ENCODE results near the gene FLNB.

The FLNB gene

DNA sequence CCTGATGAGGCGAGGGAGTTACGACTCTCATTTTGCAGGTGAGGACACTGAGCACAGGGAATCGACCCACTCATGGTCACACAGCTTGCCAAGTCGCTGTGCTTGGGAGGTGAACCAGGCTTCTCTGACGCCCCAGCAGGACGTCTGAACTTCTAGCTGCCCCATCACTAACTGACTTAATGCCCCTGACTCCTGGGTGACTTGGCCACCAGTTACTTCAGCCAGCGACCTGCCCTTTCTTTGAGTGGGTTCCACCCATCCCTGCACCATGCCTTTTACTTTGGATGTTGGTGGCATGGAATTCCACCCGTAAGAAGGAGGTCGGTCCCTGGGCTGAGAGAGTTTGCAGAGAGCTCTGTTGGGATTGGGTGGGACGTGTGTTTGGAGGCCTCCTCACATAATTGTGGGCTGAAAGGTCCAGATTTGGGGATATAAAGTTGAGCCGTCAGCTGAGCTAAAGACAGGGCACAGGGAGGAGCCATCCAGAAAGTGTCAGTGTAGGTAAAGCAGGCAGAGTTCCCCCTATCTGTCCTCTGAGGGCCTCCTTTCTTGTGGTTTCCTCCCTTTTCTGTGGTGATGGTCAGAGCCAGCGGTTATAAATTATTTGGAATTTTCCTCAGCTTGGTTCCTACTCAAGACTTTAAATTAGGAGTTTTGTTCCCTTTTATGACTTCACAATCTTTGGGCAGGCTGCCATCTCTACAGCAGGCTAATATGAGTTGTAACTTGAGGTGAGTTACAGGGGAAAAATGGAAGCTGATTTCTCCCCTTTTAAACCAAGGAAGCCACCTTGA is 55.0 kb downstream of the FLNB start:
- TF ChIP-seq CTCF (IDR thresholded peaks at IDR 0.05): no peak
- no peak for DNase-seq (ENCODE audit: low spot score)
- H3K27ac ChIP-seq: peak overlapping the region; percentile 64 to 79
- no peak overlapping the region for H3K4me3 ChIP-seq

GRCh38 chr3:58064923-58065638 is 56.9 kb downstream of the FLNB start:
- DNase-seq (ENCODE audit: low spot score): no peak
- H3K4me3 ChIP-seq: no peak overlapping the region
- TF ChIP-seq CTCF (IDR thresholded peaks at IDR 0.05): no peak
- peak overlapping the region; percentile 64 to 76 for H3K27ac ChIP-seq

DNA sequence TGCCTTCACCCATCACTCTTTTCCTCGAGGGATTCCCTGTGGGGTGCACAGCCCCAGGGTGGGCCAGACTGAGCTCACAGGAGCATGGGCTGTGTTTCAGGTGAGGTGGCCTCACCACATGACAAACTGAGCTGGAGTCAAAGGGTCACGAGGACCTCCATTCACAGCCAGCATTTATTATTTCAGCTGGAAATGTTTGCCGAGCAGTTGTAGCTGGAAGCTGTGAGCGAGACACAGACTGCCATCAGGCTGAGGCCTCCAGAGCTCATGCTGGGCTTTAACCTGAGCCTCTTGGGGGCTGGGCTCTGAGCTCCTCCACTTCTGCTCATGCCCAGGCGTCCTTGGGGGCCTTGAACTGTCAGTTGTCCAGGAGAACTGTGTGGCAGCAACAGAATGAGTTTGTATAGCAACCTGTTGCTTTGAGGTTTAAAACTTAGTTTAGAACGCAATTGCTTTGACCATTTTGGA is 57.5 kb downstream of the FLNB start:
- Histone ChIP-seq H3K4me3 (no peak overlapping the region), H3K27ac (peak overlapping the region; percentile 64 to 76)
- DNase-seq (ENCODE audit: low spot score): no peak
- TF ChIP-seq CTCF (IDR thresholded peaks at IDR 0.05): no peak

DNA sequence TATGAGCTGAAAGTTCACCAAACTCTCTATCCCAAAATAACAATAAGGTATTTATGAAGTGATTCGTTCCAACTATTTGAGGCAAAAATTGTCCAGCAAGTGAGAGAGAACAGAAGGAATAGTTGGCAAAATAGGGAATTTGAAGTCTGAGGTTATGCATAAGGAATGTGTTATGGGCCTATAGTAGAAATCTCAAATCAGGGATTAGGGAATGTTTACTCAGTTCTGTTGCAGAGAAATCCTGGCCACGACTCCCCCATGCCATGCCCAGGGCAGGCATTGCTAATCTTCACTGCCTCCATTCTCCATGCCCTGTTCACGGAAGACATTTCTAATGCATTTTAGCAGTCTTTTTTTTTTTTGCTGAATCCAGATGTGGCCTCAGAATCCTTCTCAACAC is 58.6 kb downstream of the FLNB start:
- H3K27ac ChIP-seq: peak overlapping the region; percentile 67 to 69
- no peak for TF ChIP-seq CTCF (IDR thresholded peaks at IDR 0.05)
- no peak for DNase-seq (ENCODE audit: low spot score)
- no peak overlapping the region for H3K4me3 ChIP-seq

DNA sequence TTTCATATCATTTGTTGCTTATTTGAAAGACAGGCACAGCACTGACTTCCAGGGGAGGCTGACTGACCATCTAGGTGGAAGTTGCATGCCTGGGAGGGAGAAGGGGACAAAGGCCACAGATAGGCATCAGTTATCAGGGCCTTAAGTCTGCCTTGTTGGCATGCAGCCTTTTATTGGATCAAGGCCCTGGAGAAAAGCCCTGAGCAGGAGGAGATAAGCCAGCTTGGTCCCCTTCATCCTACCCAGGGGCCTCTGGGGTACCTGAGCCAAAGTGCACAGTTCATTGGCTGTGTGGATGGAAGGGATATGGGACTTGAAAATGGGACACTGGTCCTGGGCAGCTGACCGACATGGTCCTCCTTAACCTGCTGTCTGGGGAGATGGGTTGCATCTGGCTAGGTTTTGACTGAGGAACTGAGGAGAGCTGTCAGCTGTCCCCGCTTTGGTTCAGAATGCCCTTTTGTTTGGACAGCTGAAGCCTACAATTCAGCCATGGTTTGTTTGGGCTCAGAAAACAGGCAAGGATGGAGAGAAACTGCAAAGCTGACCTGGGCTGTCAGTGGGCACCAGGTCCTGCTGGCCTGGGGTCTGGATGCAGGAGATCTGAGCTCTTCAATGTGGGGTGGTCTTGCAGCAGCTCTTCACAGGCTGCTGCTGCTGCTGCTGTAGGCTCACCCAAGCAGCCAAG is 60.0 kb downstream of the FLNB start:
- H3K4me3 ChIP-seq: no peak overlapping the region
- no peak for DNase-seq (ENCODE audit: low spot score)
- no peak for TF ChIP-seq CTCF (IDR thresholded peaks at IDR 0.05)
- H3K27ac ChIP-seq: peak overlapping the region in 1 of 2 donors; percentile 69

GRCh38 chr3:58071480-58071971 is 63.3 kb downstream of the FLNB start:
- Histone ChIP-seq H3K4me3 (no peak overlapping the region), H3K27ac (peak overlapping the region; percentile 27 to 61)
- TF ChIP-seq CTCF (IDR thresholded peaks at IDR 0.05): no peak

More at GRCh38 chr3:58071480-58071971, 63.3 kb downstream of the FLNB start:
- DNase-seq (ENCODE audit: low spot score): no peak
